ENCODE data around the gene NUDCD3. TPM values are rescaled to one million over a fixed set of nuclear protein-coding genes. Genes with fewer than 3 reads are reported as not detected.

The NUDCD3 gene
- 180 TPM for polyA plus RNA-seq (2012; ENCODE audit: insufficient read depth, insufficient read length, low read depth)

DNA sequence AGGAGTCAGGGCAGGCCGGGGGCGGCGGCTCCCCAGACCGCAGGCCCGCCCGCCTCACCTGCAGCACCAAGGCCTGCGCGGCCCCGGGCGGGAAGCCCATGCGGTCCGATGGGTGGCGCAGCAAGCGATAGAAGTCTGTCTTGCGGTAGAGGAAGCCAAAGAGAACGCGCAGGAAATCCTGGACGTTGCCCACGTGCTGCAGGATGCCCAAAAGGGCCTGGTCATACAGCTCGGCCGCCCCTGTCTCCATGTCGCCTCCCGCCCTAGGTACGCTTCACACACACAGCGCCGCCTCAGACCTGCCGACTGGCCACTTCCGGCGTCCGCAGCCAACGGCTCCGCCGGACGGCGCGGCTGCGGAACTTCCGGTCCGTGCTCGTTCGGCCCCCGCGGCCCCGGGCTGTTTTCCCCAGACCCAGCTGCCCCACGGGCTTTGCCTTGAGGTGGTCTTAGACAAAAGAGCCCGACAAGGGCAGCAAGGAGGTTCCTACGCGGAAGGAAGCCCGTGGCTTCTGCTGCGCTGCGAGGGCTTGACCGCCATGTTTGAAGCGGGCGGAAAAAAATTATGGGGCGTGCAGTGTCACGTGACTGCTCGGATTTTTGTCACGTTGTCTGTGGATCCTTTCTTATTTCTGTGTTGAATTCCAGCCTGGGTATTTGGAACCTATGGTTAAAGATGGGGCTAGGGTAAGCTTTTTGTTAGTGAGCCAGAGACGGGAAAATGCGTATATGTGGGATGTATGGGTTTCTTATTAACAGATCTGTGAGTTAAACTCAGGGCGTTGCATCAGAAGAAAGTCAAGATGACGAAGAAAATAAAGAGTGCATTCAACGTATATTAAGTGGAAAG is at the start of gene NUDCD3:
TSS of gene NUDCD3 (minus strand) at position 308 of the 850 bp plus-strand sequence. CDS start at position 250, 58 bp downstream.
- Histone ChIP-seq H3K36me3 (peaks cover 6% of the 10 kb centered on the region; the same call in 1 of the 2 replicates), H3K9me3 (no peaks in the 10 kb centered on the region), H3K4me3 (ENCODE audit: low read depth, low read length) (peak within 1 kb of the TSS; percentile 79), H3K4me1 (no peaks in the 10 kb centered on the region), H3K27me3 (peaks cover 7% of the 10 kb centered on the region; the same call in 1 of the 2 replicates)
- TF ChIP-seq, protein P1, sequence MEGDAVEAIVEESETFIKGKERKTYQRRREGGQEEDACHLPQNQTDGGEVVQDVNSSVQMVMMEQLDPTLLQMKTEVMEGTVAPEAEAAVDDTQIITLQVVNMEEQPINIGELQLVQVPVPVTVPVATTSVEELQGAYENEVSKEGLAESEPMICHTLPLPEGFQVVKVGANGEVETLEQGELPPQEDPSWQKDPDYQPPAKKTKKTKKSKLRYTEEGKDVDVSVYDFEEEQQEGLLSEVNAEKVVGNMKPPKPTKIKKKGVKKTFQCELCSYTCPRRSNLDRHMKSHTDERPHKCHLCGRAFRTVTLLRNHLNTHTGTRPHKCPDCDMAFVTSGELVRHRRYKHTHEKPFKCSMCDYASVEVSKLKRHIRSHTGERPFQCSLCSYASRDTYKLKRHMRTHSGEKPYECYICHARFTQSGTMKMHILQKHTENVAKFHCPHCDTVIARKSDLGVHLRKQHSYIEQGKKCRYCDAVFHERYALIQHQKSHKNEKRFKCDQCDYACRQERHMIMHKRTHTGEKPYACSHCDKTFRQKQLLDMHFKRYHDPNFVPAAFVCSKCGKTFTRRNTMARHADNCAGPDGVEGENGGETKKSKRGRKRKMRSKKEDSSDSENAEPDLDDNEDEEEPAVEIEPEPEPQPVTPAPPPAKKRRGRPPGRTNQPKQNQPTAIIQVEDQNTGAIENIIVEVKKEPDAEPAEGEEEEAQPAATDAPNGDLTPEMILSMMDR (IDR thresholded peaks at IDR 0.05; ENCODE audit: low read depth, low read length): peak; percentile 17; the same call in 1 of the 2 replicates
- DNase-seq: peak; percentile 87

DNA sequence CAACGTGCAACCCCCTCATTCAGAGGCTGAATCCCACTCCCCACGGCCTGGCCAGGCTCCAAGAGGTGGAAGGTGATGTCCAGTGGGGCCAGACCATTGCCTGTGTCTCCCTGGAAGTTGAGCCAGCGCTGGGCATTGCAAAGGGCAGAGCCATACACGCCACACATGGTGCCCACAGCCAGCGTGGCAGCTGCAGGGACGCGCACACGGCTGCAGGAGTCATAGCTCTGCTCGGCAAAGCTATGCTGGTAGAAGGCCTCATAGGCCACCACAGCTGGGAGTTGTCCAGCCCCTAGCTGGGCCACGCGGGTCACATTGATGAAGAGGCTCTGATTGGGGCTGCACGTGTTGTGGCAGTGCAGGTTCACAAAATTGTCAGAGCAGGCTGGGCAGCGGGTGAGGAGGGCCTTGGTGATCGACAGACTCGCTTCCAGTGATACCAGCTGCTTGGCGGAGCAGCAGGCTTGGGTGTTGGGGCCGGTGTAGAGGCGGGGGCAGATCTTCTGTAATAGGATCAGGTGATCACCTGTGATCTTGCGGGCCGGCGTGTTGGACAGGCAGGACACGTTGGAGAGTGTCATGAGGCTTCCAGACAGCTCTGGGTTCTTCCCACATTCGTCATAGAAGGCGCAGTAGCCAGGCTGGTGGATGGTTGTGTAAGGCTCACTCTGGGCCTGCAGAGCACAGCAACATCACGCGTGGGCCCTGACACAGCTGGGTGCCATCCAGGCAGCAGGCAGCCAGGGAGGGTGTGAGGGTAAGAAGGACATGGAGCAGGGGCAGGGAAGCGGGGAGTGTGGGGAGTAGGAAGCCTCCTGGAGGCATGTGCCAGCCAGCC is 49.4 kb upstream of the NUDCD3 start:
- TF ChIP-seq, protein P1 (IDR thresholded peaks at IDR 0.05; ENCODE audit: low read depth, low read length): no peak
- no peak for DNase-seq

DNA sequence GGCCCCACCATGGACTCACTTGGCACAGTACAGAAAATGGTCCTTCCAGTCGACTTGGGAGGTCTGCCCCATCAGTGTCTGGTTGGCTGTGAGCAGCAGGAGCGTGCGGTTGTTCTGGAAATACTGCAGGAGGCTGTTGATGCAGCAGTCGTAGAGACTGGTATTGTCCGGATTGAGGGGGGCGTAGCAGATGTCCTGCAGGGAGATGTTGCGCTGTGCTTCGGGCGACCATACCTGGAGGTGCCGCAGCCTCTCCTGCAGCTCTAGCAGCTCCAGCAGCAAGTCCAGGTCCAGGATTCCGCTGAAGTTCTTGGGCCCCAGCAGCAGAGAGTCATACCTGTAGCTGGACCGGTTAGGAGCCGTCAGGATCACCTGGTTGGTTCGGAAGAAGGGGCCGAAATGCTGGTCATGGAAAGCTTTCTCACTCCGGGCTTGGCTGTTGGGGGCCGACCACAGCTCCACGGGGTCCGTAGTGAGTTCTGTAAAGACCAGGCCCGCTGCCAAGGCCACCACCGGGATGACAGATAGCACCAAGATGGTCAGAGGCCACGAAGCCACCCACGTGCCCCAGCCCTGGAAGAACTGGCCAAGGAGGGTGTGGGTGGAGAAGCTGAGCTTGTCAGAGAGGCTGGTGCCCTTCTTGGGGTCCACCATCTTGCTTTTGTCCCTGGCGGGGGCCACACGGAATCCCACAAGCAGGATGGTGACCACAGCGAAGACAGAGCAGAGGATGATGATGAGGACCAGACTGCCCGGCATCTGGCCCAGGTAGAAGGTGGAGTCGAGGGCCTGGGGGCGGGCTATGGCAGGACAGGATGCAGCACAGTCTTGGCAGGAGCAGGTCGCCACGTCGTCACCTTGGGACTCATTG is 48.6 kb upstream of the NUDCD3 start:
- H3K4me3 ChIP-seq (ENCODE audit: low read depth, low read length): no peak overlapping the region
- no peaks in the 10 kb centered on the region for H3K4me1 ChIP-seq
- TF ChIP-seq, protein P1 (IDR thresholded peaks at IDR 0.05; ENCODE audit: low read depth, low read length): no peak
- no peaks in the 10 kb centered on the region for H3K36me3 ChIP-seq
- no peak for DNase-seq
- H3K27me3 ChIP-seq: no peaks in the 10 kb centered on the region
- H3K9me3 ChIP-seq: no peaks in the 10 kb centered on the region

More for the DNA sequence above, 49.4 kb upstream of the NUDCD3 start:
- Histone ChIP-seq H3K36me3 (no peaks in the 10 kb centered on the region), H3K9me3 (no peaks in the 10 kb centered on the region), H3K4me1 (no peaks in the 10 kb centered on the region), H3K4me3 (ENCODE audit: low read depth, low read length) (no peak overlapping the region), H3K27me3 (no peaks in the 10 kb centered on the region)

- Histone ChIP-seq H3K4me1 (no peaks in the 10 kb centered on the region), H3K9me3 (no peaks in the 10 kb centered on the region), H3K36me3 (no peaks in the 10 kb centered on the region), H3K27me3 (no peaks in the 10 kb centered on the region), H3K4me3 (ENCODE audit: low read depth, low read length) (no peak overlapping the region)
- TF ChIP-seq, protein P1 (IDR thresholded peaks at IDR 0.05; ENCODE audit: low read depth, low read length): no peak
- DNase-seq: no peak
Measured at GRCh38 chr7:44538093-44538797, 47.8 kb upstream of the NUDCD3 start.

DNA sequence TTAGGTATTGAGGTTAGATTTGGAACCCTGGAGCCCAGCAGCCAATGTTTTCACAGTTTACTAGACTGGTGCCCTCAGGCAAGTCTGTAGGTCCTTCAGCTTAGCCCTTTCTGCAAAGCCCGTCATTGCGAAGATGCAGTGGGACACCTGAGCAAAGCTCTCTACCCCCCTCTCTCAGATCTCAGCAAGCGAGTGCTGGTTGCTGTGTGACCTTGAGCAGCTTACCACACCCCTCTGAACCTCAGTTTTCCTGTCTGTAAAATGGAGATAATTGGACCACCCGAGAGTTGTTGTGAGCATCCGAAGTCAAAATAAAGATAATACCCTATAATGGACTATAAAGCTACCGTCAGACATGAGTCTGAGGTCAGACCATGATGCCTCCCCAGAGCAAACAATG is 47.0 kb upstream of the NUDCD3 start:
- TF ChIP-seq, protein P1 (IDR thresholded peaks at IDR 0.05; ENCODE audit: low read depth, low read length): no peak
- H3K4me1 ChIP-seq: no peaks in the 10 kb centered on the region
- H3K9me3 ChIP-seq: no peaks in the 10 kb centered on the region
- H3K36me3 ChIP-seq: no peaks in the 10 kb centered on the region
- no peak for DNase-seq
- no peaks in the 10 kb centered on the region for H3K27me3 ChIP-seq
- H3K4me3 ChIP-seq (ENCODE audit: low read depth, low read length): no peak overlapping the region

Data from BE2C (cell line).